Measurements from ENCODE around the gene CDK14. TPM values are rescaled to one million over a fixed set of nuclear protein-coding genes. Genes with fewer than 3 reads are reported as not detected.

Gene CDK14
- total and polyA plus RNA-seq, 9 donors, result 12.6 to 54.1 (median 43.8) TPM

DNA sequence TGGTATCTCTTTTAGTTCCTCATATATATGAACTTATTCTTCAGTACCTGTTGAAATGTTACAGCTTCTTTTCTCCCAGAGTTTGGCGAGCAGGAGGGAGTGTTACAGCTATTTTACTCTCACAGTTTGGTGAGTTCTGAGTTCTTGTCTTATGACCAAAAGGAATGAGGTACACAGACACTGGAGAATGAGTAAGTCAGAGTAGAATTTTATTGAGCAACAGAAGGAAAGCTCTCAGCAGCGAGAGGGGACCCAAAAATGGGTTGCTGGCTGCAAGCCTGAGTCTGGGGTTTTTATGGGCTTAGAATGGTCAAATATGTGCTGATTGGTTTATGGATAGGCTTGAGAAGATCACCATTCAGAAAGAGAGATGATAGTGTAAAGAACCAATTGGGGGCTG is 175.2 kb downstream of the CDK14 start:
- DNase-seq, result no peak
- H3K4me3 ChIP-seq, result no peak overlapping the region
- intact Hi-C loops (cut with DNase I), result no loop called here
- no peaks in the 10 kb centered on the region for H3K27me3 ChIP-seq
- TF ChIP-seq POLR2A (IDR thresholded peaks at IDR 0.05) (no peak), EP300 (IDR thresholded peaks at IDR 0.05) (no peak)
- TF ChIP-seq, protein P1, sequence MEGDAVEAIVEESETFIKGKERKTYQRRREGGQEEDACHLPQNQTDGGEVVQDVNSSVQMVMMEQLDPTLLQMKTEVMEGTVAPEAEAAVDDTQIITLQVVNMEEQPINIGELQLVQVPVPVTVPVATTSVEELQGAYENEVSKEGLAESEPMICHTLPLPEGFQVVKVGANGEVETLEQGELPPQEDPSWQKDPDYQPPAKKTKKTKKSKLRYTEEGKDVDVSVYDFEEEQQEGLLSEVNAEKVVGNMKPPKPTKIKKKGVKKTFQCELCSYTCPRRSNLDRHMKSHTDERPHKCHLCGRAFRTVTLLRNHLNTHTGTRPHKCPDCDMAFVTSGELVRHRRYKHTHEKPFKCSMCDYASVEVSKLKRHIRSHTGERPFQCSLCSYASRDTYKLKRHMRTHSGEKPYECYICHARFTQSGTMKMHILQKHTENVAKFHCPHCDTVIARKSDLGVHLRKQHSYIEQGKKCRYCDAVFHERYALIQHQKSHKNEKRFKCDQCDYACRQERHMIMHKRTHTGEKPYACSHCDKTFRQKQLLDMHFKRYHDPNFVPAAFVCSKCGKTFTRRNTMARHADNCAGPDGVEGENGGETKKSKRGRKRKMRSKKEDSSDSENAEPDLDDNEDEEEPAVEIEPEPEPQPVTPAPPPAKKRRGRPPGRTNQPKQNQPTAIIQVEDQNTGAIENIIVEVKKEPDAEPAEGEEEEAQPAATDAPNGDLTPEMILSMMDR (IDR thresholded peaks at IDR 0.05), result no peak
- H3K27ac ChIP-seq, result no peak overlapping the region
- no peaks in the 10 kb centered on the region for H3K36me3 ChIP-seq
- WGBS, 3 donors, result 79 to 98% (median 90%) methylated on average over 2 of the region's 2 CpGs
- H3K9me3 ChIP-seq, result no peaks in the 10 kb centered on the region
- H3K4me1 ChIP-seq (ENCODE audit: insufficient read depth), result no peaks in the 10 kb centered on the region

DNA sequence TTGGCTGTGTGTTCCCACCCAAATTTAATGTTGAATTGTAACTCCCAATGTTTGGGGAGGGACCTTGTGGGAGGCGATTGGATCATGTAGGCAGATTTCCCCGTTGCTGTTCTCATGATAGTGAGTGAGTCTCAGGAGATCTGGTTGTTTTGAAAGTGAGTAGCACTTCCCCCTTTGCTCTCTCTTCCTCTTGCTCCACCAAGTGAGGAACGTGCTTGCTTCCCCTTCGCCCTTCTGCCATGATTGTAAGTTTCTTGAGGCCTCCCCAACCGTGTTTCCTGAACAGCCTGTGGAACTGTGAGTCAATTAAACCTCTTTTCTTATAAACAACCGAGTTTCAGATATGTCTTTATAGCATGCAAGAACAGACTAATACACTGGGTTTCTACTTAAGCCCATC is 176.3 kb downstream of the CDK14 start:
- intact Hi-C loops (cut with DNase I), result no loop called here
- no peak for DNase-seq
- Histone ChIP-seq H3K9me3 (no peaks in the 10 kb centered on the region), H3K27ac (no peak overlapping the region), H3K4me1 (ENCODE audit: insufficient read depth) (peaks cover 2% of the 10 kb centered on the region), H3K27me3 (no peaks in the 10 kb centered on the region), H3K4me3 (no peak overlapping the region), H3K36me3 (no peaks in the 10 kb centered on the region)
- 75 to 78% (median 76%) methylated on average over 6 of the region's 6 CpGs for WGBS, 3 donors
- TF ChIP-seq POLR2A (IDR thresholded peaks at IDR 0.05) (no peak), EP300 (IDR thresholded peaks at IDR 0.05) (no peak)
- TF ChIP-seq, protein P1 (IDR thresholded peaks at IDR 0.05), result no peak

DNA sequence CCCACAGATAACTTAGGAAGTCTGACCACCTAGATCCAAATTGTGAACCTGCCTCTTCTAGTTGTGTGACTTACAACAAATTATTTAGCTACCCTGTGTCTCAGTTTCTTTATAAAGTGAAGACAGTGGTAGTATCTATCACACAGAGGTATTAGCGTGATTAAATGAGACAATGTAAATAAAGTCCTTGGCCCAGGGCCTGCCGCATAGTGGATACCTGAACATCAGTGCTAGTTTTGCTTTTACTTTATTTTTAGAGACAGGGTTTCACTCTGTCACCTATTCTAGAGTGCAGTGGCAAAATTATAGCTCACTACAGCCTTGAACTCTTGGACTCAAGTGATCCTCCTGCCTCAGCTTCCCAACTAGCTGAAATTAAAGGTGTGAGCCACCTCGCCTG is 177.1 kb downstream of the CDK14 start:
- DNase-seq, result no peak
- 95 to 98% (median 96%) methylated on average over 3 of the region's 3 CpGs for WGBS, 3 donors
- H3K27ac ChIP-seq, result no peak overlapping the region
- TF ChIP-seq POLR2A (IDR thresholded peaks at IDR 0.05), result no peak
- TF ChIP-seq, protein P1 (IDR thresholded peaks at IDR 0.05), result no peak
- no peak for TF ChIP-seq EP300 (IDR thresholded peaks at IDR 0.05)
- H3K4me1 ChIP-seq (ENCODE audit: insufficient read depth), result peaks cover 3% of the 10 kb centered on the region
- no peaks in the 10 kb centered on the region for H3K27me3 ChIP-seq
- H3K36me3 ChIP-seq, result no peaks in the 10 kb centered on the region
- intact Hi-C loops (cut with DNase I), result no loop called here
- H3K4me3 ChIP-seq, result no peak overlapping the region
- no peaks in the 10 kb centered on the region for H3K9me3 ChIP-seq

- Histone ChIP-seq H3K4me1 (ENCODE audit: insufficient read depth) (peaks cover 3% of the 10 kb centered on the region), H3K4me3 (no peak overlapping the region), H3K27ac (no peak overlapping the region), H3K9me3 (no peaks in the 10 kb centered on the region), H3K27me3 (no peaks in the 10 kb centered on the region), H3K36me3 (no peaks in the 10 kb centered on the region)
- TF ChIP-seq, protein P1 (IDR thresholded peaks at IDR 0.05), result no peak
- TF ChIP-seq EP300 (IDR thresholded peaks at IDR 0.05), result no peak
- TF ChIP-seq POLR2A (IDR thresholded peaks at IDR 0.05), result no peak
- WGBS, 3 donors, result 85 to 92% (median 88%) methylated on average over 3 of the region's 3 CpGs
- intact Hi-C loops (cut with DNase I), result no loop called here
- no peak for DNase-seq
These were observed 178.6 kb downstream of the CDK14 start for GRCh38 chr7:90774706-90775105.

All from ovary (tissue), 9 donors.